ENCODE data around the gene ZNRF2. TPM values are rescaled to one million over a fixed set of nuclear protein-coding genes. Genes with fewer than 3 reads are reported as not detected.

The ZNRF2 gene
- polyA plus RNA-seq, 1 donor (not counting 4 experiments of a cell fraction or from before 2014, with no cell fraction given): 7.0 TPM

- Histone ChIP-seq H3K36me3 (ENCODE audit: control insufficient read depth in 2 of 2, extremely low read depth in 1 of 2, insufficient read depth in 2 of 2, low read length in 2 of 2) (no peaks in the 10 kb centered on the region), H3K9me1 (ENCODE audit: control insufficient read depth, extremely low read depth, insufficient read depth, low read length) (no peaks in the 10 kb centered on the region), H2AFZ (ENCODE audit: control insufficient read depth, low read length) (no peak overlapping the region), H3K27ac (ENCODE audit: control insufficient read depth, insufficient read depth, low read length) (no peak overlapping the region), H3K9me3 (ENCODE audit: control insufficient read depth, low read depth, low read length) (no peaks in the 10 kb centered on the region), H3K79me2 (ENCODE audit: control insufficient read depth, insufficient read depth, low read length) (no peaks in the 10 kb centered on the region), H4K20me1 (ENCODE audit: control insufficient read depth, extremely low read depth, insufficient read depth, low read length) (no peaks in the 10 kb centered on the region), H3K4me1 (ENCODE audit: control insufficient read depth, extremely low read depth, insufficient read depth, low read length) (peaks cover 6% of the 10 kb centered on the region), H3K4me3 (ENCODE audit: control insufficient read depth in 2 of 3, extremely low read depth in 1 of 3, insufficient read depth in 2 of 3, low read depth in 1 of 3, low read length in 3 of 3) (no peak overlapping the region), H3K4me2 (ENCODE audit: control insufficient read depth, extremely low read depth, insufficient read depth, low read depth, low read length) (no peak overlapping the region), H3K9ac (ENCODE audit: control insufficient read depth, extremely low read depth, insufficient read depth, low read length) (no peak overlapping the region), H3K27me3 (ENCODE audit: control insufficient read depth, extremely low read depth, insufficient read depth, low read length) (no peaks in the 10 kb centered on the region)
- TF ChIP-seq CTCF (optimal IDR thresholded peaks at IDR 0.05 in 1 of 3, IDR thresholded peaks at IDR 0.05 in 1 of 3, conservative IDR thresholded peaks at IDR 0.05 in 1 of 3; ENCODE audit: extremely low read depth in 1 of 3, insufficient read depth in 2 of 3, low read length in 3 of 3): no peak
- no peak for TF ChIP-seq EZH2 (IDR thresholded peaks at IDR 0.05; ENCODE audit: low read length)
- FAIRE-seq (no peak), DNase-seq (ENCODE audit: low read depth, low spot score) (no peak)
- dilution Hi-C loops (cut with MboI; ENCODE audit: extremely low pct_ligation_motif_present, low sequenced_read_pairs): no loop called here
Measured at GRCh38 chr7:30278849-30279652, 5.3 kb upstream of the ZNRF2 start.

DNA sequence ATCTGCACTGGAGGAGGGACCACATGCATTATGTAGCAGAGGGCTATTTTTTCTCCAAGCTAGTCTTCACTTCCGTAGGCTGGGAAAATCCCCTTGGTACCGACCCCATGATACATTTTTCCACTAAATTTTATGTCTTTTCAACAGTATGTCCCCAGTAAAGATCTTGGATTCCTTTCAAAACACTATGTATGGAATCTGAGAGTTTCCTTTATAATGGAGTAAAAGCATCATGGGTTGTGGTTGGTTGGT lies 4.8 kb upstream of the ZNRF2 start:
- no peak for DNase-seq (ENCODE audit: low read depth, low spot score)
- Histone ChIP-seq H3K4me2 (ENCODE audit: control insufficient read depth, extremely low read depth, insufficient read depth, low read depth, low read length) (no peak overlapping the region), H3K79me2 (ENCODE audit: control insufficient read depth, insufficient read depth, low read length) (no peaks in the 10 kb centered on the region), H3K9me3 (ENCODE audit: control insufficient read depth, low read depth, low read length) (no peaks in the 10 kb centered on the region), H3K27me3 (ENCODE audit: control insufficient read depth, extremely low read depth, insufficient read depth, low read length) (no peaks in the 10 kb centered on the region), H4K20me1 (ENCODE audit: control insufficient read depth, extremely low read depth, insufficient read depth, low read length) (no peaks in the 10 kb centered on the region), H3K36me3 (ENCODE audit: control insufficient read depth in 2 of 2, extremely low read depth in 1 of 2, insufficient read depth in 2 of 2, low read length in 2 of 2) (no peaks in the 10 kb centered on the region), H3K9me1 (ENCODE audit: control insufficient read depth, extremely low read depth, insufficient read depth, low read length) (no peaks in the 10 kb centered on the region), H3K9ac (ENCODE audit: control insufficient read depth, extremely low read depth, insufficient read depth, low read length) (no peak overlapping the region), H2AFZ (ENCODE audit: control insufficient read depth, low read length) (no peak overlapping the region), H3K4me3 (ENCODE audit: control insufficient read depth in 2 of 3, extremely low read depth in 1 of 3, insufficient read depth in 2 of 3, low read depth in 1 of 3, low read length in 3 of 3) (no peak overlapping the region), H3K4me1 (ENCODE audit: control insufficient read depth, extremely low read depth, insufficient read depth, low read length) (peaks cover 6% of the 10 kb centered on the region), H3K27ac (ENCODE audit: control insufficient read depth, insufficient read depth, low read length) (no peak overlapping the region)
- no peak for FAIRE-seq
- TF ChIP-seq CTCF (optimal IDR thresholded peaks at IDR 0.05 in 1 of 3, IDR thresholded peaks at IDR 0.05 in 1 of 3, conservative IDR thresholded peaks at IDR 0.05 in 1 of 3; ENCODE audit: extremely low read depth in 1 of 3, insufficient read depth in 2 of 3, low read length in 3 of 3) (no peak), EZH2 (IDR thresholded peaks at IDR 0.05; ENCODE audit: low read length) (no peak)
- dilution Hi-C loops (cut with MboI; ENCODE audit: extremely low pct_ligation_motif_present, low sequenced_read_pairs): no loop called here
